CD14-positive monocyte (primary cell): Measurements from ENCODE around the gene HS6ST1. TPM values are rescaled to one million over a fixed set of nuclear protein-coding genes. Genes with fewer than 3 reads are reported as not detected.

ENCODE experiments used
- DNase-seq, 3 donors: peaks; one replicate each; pipeline ENCODE4 v3.0.0-alpha.2; 2011 to 2022
- H2AFZ ChIP-seq: 2 replicates; pipeline ENCODE4 v1.6.0; 2012; ENCODE audit warnings: mild to moderate bottlenecking, low read depth, low read length, inconsistent platforms; ENCODE audit not compliant: insufficient read depth, poor library complexity, severe bottlenecking
- H3K27ac ChIP-seq, 2 donors: 1 replicate in 1 of 2; 2 replicates in 1 of 2; pipeline ENCODE4 v1.5.1; 2012 to 2013; ENCODE audit warnings: low read length in 2 of 2, control low read depth in 1 of 2, inconsistent platforms in 1 of 2, low read depth in 1 of 2, mild to moderate bottlenecking in 1 of 2
- H3K27me3 ChIP-seq, 2 donors: one replicate each; pipeline versions ENCODE4 v1.6.0 to v1.6.1; 2011 to 2013; ENCODE audit warnings: low read length in 2 of 2; ENCODE audit not compliant: control insufficient read depth in 2 of 2, insufficient read depth in 2 of 2
- H3K36me3 ChIP-seq, 2 donors: replicated peaks in 1 of 2; 1 replicate in 1 of 2; 2 replicates in 1 of 2; pipeline versions ENCODE4 v1.5.1 to v1.6.1; 2012 to 2013; ENCODE audit warnings: low read length in 2 of 2, control low read depth in 1 of 2, inconsistent platforms in 1 of 2, mild to moderate bottlenecking in 1 of 2; ENCODE audit not compliant: insufficient read depth in 2 of 2, control insufficient read depth in 1 of 2
- H3K4me1 ChIP-seq, 2 donors: 1 replicate in 1 of 2; 2 replicates in 1 of 2; pipeline versions ENCODE4 v1.5.1 to v1.6.1; 2012 to 2013; ENCODE audit warnings: low read length in 2 of 2, control low read depth in 1 of 2, inconsistent platforms in 1 of 2, mild to moderate bottlenecking in 1 of 2, moderate library complexity in 1 of 2; ENCODE audit not compliant: insufficient read depth in 2 of 2, control insufficient read depth in 1 of 2
- H3K4me2 ChIP-seq: replicated peaks from 2 replicates; pipeline ENCODE3; 2012; ENCODE audit warnings: low read length, moderate library complexity, mild to moderate bottlenecking; ENCODE audit not compliant: poor library complexity, severe bottlenecking; ENCODE audit errors: extremely low read depth
- H3K4me3 ChIP-seq, 3 experiments: fragments of 200-600 bp in 1 of 3; sonication (generic) in 1 of 3; replicated peaks in 1 of 3; 1 replicate in 2 of 3; 2 replicates in 1 of 3; pipeline ENCODE4 v1.5.1; 2011 to 2013; ENCODE audit warnings: low read length in 3 of 3, mild to moderate bottlenecking in 3 of 3, control low read depth in 2 of 3, low read depth in 2 of 3, inconsistent platforms in 1 of 3, moderate library complexity in 1 of 3
- H3K79me2 ChIP-seq: 2 replicates; pipeline ENCODE4 v1.6.0; 2012; ENCODE audit warnings: mild to moderate bottlenecking, control low read depth, inconsistent platforms, low read length, moderate library complexity; ENCODE audit not compliant: insufficient read depth
- H3K9ac ChIP-seq: 2 replicates; pipeline ENCODE4 v1.6.0; 2017; ENCODE audit warnings: low read length, mild to moderate bottlenecking; ENCODE audit not compliant: insufficient read depth, poor library complexity, severe bottlenecking
- H3K9me3 ChIP-seq, 2 donors: replicated peaks in 1 of 2; 1 replicate in 1 of 2; 2 replicates in 1 of 2; pipeline versions ENCODE4 v1.5.1 to v1.6.1; 2012 to 2013; ENCODE audit warnings: low read length in 2 of 2, control low read depth in 1 of 2; ENCODE audit not compliant: control insufficient read depth in 1 of 2, insufficient read depth in 1 of 2
- H4K20me1 ChIP-seq: 2 replicates; pipeline ENCODE4 v1.6.0; 2012; ENCODE audit warnings: mild to moderate bottlenecking, low read length, control low read depth, moderate library complexity; ENCODE audit not compliant: insufficient read depth
- H3K27ac Mint-ChIP-seq, 7 donors: one replicate each; pipeline ENCODE4 v1.8.0; 2020; ENCODE audit warnings: mild to moderate bottlenecking in 7 of 7, mixed read lengths in 7 of 7, moderate library complexity in 6 of 7, inconsistent platforms in 2 of 7
- H3K27me3 Mint-ChIP-seq, 3 donors: one replicate each; pipeline ENCODE4 v1.8.0; 2021 to 2022; ENCODE audit warnings: low read depth in 3 of 3, mild to moderate bottlenecking in 3 of 3, mixed read lengths in 3 of 3, moderate library complexity in 3 of 3, inconsistent platforms in 1 of 3
- H3K36me3 Mint-ChIP-seq, 2 donors: one replicate each; pipeline ENCODE4 v1.8.0; 2020; ENCODE audit warnings: mixed read lengths in 2 of 2, inconsistent platforms in 1 of 2, mild to moderate bottlenecking in 1 of 2
- H3K4me1 Mint-ChIP-seq: one replicate; pipeline ENCODE4 v1.8.0; 2020; ENCODE audit warnings: mild to moderate bottlenecking, mixed read lengths
- H3K4me3 Mint-ChIP-seq, 2 donors: one replicate each; pipeline ENCODE4 v1.8.0; 2020; ENCODE audit warnings: mild to moderate bottlenecking in 2 of 2, mixed read lengths in 2 of 2, moderate library complexity in 1 of 2
- H3K9me3 Mint-ChIP-seq, 7 donors: one replicate each; pipeline ENCODE4 v1.8.0; 2020 to 2022; ENCODE audit warnings: mixed read lengths in 7 of 7, mild to moderate bottlenecking in 6 of 7, moderate library complexity in 6 of 7, inconsistent platforms in 2 of 7
- WGBS: methylation state at CpG from one replicate; pipeline ENCODE4 v1.1.5; 2013; ENCODE audit warnings: missing lambda C conversion rate; ENCODE audit not compliant: insufficient coverage; 5-methylcytosine and 5-hydroxymethylcytosine counted together
- intact Hi-C, 2 donors: fragments of 100-400 bp; cut with micrococcal nuclease; formaldehyde crosslinking; loops; one replicate each; pipeline versions ENCODE4 v1.15.0 to v1.15.1; 2023
- polyA plus RNA-seq, 3 donors: library from polyadenylated mRNA; depleted of rRNA in 1 of 3; unstranded in 2 of 3; stranded (reverse) in 1 of 3; fragments of 300-500 nt in 2 of 3; fragments of >200 nt in 1 of 3; fragmentation: Illumina TruSeq in 2 of 3; gene quantifications; 1 replicate in 2 of 3; 2 replicates in 1 of 3; pipeline ENCODE4 v1.2.3, GENCODE V29; 2012 to 2021
- TF ChIP-seq, protein P1 (sequence below): fragments of 200-600 bp; IDR thresholded peaks from one replicate; pipeline ENCODE4 v1.8.0; 2022; ENCODE audit warnings: antibody characterized with exemption, mild to moderate bottlenecking

Gene HS6ST1
- polyA plus RNA-seq, 3 donors: 2.9 to 5.4 (median 4.0) TPM

DNA sequence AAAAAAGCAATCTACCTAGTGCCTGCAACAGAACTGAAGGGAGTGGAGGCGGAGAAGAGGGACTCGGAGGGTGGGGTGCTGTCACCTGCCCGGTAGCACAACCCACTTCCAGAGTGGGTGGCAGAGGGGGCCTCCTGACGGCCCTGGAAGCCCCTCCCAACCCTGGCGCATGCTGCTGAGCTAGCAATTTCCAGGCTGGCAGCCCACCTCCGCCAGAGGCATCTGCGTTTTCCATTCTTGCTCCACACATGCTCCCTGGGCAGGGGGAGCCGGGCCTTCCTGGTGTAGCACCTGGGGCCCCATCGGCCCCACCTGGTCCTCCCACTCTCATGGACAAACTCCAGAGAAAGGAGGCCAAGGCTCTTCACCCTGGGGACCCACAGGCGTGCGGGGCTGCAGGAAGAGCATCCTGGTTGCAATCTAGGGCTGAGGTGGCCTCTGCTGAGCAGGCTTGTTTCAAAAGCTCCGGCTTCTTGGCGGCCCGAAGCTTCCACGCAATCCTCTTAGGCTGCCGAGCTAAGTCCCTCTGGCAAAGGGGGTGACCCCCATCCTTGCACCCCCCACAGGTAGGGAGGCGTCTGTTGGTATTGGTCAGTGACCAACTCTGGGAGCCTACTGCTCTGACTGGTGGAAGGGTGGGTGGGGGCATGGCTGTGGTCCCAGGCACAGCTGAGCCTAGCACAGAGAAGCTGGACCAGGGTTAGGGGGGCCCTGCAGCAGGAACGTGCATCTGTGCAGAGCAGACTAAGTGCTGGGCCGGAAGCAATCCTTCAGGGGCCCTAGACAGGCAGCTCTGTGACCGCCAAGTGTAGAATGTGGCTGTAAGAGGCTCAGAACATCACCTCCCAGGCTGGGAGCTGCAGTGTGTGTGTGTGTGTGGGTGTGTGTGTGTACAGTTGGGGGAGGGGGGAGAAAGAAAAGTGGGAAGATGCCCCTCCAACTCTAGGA, 2.6 kb downstream of the HS6ST1 start:
- H3K4me1 ChIP-seq: peaks cover 25 to 42% of the 10 kb centered on the region in 2 donors
- H3K36me3 ChIP-seq: peaks cover 8 to 10% of the 10 kb centered on the region in 2 donors
- peaks cover 6 to 31% (median 9%) of the 10 kb centered on the region in 3 donors for H3K27me3 Mint-ChIP-seq
- peak in 1 of 3 donors; percentile 2 for DNase-seq
- H3K27ac ChIP-seq: no peak overlapping the region
- peak overlapping the region in 1 of 3 experiments; percentile 88 for H3K4me3 ChIP-seq
- peaks cover 0 to 10% of the 10 kb centered on the region in 2 donors for H3K27me3 ChIP-seq
- TF ChIP-seq, protein P1, sequence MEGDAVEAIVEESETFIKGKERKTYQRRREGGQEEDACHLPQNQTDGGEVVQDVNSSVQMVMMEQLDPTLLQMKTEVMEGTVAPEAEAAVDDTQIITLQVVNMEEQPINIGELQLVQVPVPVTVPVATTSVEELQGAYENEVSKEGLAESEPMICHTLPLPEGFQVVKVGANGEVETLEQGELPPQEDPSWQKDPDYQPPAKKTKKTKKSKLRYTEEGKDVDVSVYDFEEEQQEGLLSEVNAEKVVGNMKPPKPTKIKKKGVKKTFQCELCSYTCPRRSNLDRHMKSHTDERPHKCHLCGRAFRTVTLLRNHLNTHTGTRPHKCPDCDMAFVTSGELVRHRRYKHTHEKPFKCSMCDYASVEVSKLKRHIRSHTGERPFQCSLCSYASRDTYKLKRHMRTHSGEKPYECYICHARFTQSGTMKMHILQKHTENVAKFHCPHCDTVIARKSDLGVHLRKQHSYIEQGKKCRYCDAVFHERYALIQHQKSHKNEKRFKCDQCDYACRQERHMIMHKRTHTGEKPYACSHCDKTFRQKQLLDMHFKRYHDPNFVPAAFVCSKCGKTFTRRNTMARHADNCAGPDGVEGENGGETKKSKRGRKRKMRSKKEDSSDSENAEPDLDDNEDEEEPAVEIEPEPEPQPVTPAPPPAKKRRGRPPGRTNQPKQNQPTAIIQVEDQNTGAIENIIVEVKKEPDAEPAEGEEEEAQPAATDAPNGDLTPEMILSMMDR: no peak
- peaks cover 0 to 2% (median 0%) of the 10 kb centered on the region in 7 donors for H3K9me3 Mint-ChIP-seq
- H3K79me2 ChIP-seq: peaks cover 38% of the 10 kb centered on the region
- intact Hi-C loops: loop anchor here in 1 of 2 donors (10.0 kb wide), 3 partner anchors 141 to 439 kb away; no protein-coding TSS in a partner anchor
- peak overlapping the region in 1 of 7 donors; percentile 53 for H3K27ac Mint-ChIP-seq
- no peak overlapping the region for H2AFZ ChIP-seq
- peaks cover 47% of the 10 kb centered on the region for H3K4me1 Mint-ChIP-seq
- 73% methylated on average over 13 of the region's 20 CpGs for WGBS
- H4K20me1 ChIP-seq: peaks cover 68% of the 10 kb centered on the region
- H3K4me2 ChIP-seq: peak overlapping the region; percentile 99
- peak overlapping the region; percentile 87 to 94 for H3K4me3 Mint-ChIP-seq
- H3K36me3 Mint-ChIP-seq: peaks cover 18 to 30% of the 10 kb centered on the region in 2 donors
- no peak overlapping the region for H3K9ac ChIP-seq
- H3K9me3 ChIP-seq: no peaks in the 10 kb centered on the region

DNA sequence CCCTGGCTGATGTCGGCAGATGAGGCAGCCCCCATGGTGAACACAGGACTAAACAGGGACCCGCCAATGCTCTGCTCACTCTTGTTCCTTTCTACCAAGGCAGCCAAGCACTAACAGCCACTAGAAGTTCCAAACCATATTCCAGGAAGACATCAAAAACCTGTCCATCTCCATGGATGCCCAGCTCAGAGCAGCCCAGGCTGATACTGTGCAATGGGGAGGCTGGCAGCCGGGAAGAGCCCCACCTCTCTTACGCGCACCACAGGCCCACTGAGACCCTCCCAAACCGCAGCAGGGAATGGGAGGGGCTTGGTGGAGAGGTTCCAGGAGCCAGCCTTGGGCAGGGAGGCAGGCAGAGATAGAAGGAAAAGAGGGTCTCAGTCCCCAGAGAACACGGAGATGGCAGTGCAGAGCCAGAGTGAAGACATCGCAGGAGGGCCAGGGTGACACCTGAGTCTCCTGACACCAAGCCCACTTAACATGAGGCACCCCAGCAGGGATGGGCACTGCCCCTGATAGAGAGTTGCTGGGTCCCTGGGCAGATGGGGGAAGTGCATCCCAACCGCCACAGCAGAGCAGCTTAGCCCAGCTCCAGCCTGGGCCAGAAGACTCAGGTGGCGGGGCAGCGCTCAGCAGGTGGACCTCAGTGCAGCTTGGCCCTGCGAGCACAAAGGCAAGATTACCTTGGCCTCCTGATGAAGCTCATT, 3.4 kb downstream of the HS6ST1 start:
- no peak overlapping the region for H3K4me3 ChIP-seq

More for the DNA sequence above, 3.4 kb downstream of the HS6ST1 start:
- H3K27ac ChIP-seq: no peak overlapping the region
- no peaks in the 10 kb centered on the region for H3K9me3 Mint-ChIP-seq
- DNase-seq: peak in 1 of 3 donors; percentile 3
- H3K4me1 Mint-ChIP-seq: peaks cover 45% of the 10 kb centered on the region
- H3K9ac ChIP-seq: no peak overlapping the region
- TF ChIP-seq, protein P1: no peak
- intact Hi-C loops: loop anchor here in 1 of 2 donors (10.0 kb wide), 3 partner anchors 140 to 440 kb away; no protein-coding TSS in a partner anchor
- peak overlapping the region in 1 of 2 donors; percentile 51 for H3K4me3 Mint-ChIP-seq
- H3K27me3 ChIP-seq: peaks cover 0 to 2% of the 10 kb centered on the region in 2 donors
- H3K36me3 ChIP-seq: peaks cover 8 to 10% of the 10 kb centered on the region in 2 donors
- peaks cover 21 to 33% of the 10 kb centered on the region in 2 donors for H3K36me3 Mint-ChIP-seq
- H3K27ac Mint-ChIP-seq: no peak overlapping the region
- H3K9me3 ChIP-seq: no peaks in the 10 kb centered on the region
- H3K79me2 ChIP-seq: peaks cover 38% of the 10 kb centered on the region
- H2AFZ ChIP-seq: no peak overlapping the region
- H3K4me2 ChIP-seq: no peak overlapping the region
- peaks cover 76% of the 10 kb centered on the region for H4K20me1 ChIP-seq
- H3K4me1 ChIP-seq: peaks cover 25 to 42% of the 10 kb centered on the region in 2 donors
- H3K27me3 Mint-ChIP-seq: peaks cover 2 to 23% (median 8%) of the 10 kb centered on the region in 3 donors
- 94% methylated on average over 11 of the region's 12 CpGs for WGBS
